Mucosa of descending colon (tissue), 3 donors: ENCODE data around the gene SLC38A1. TPM values are rescaled to one million over a fixed set of nuclear protein-coding genes. Genes with fewer than 3 reads are reported as not detected.

Experiments used
- ATAC-seq: fragments of 200-7000 bp; cut with Tn5 transposase; one replicate; pipeline ENCODE4 v1.9.1; 2020; ENCODE audit warnings: mild to moderate bottlenecking, moderate library complexity
- DNase-seq, 3 donors: peaks; one replicate each; pipeline ENCODE4 v3.0.0-alpha.2; 2020
- H3K36me3 ChIP-seq: fragments of 200-600 bp; one replicate; pipeline ENCODE4 v1.8.0; 2021; ENCODE audit warnings: low read depth, mild to moderate bottlenecking
- H3K4me1 ChIP-seq: fragments of 200-600 bp; one replicate; pipeline ENCODE4 v1.8.0; 2021; ENCODE audit warnings: low read depth, mild to moderate bottlenecking
- H3K4me3 ChIP-seq: fragments of 200-600 bp; one replicate; pipeline ENCODE4 v1.8.0; 2021; ENCODE audit warnings: mild to moderate bottlenecking
- H3K9me3 ChIP-seq: fragments of 200-600 bp; one replicate; pipeline ENCODE4 v1.8.0; 2021; ENCODE audit warnings: mild to moderate bottlenecking
- intact Hi-C, 2 donors: fragments of 100-400 bp; cut with DNase I in 1 of 2; cut with micrococcal nuclease in 1 of 2; formaldehyde crosslinking; loops; one replicate each; pipeline versions ENCODE4 v1.11.0 to v1.11.1; 2022; cut with DNase I, micrococcal nuclease
- total RNA-seq, 3 donors: library from RNA; stranded (reverse); fragmentation: NEBNext Ultra II Directional in 2 of 3; extraction: Animal tissue kit (Norgen Biotek cat#: 25700) in 2 of 3; gene quantifications; one replicate each; pipeline versions ENCODE4 v1.2.1 to v1.2.4, GENCODE V29; 2021 to 2023
- TF ChIP-seq, protein P1 (sequence below): fragments of 200-600 bp; IDR thresholded peaks from one replicate; pipeline ENCODE4 v1.8.0; 2022; ENCODE audit warnings: antibody characterized with exemption, mild to moderate bottlenecking
- donor health status: DM: no; HTN: no; CAD: no; lungs with moderate emphysema.
- donor health status: DM: no; HTN: no; CAD: no.
- donor health status: DM: no; HTN: yes; CAD: no.

SLC38A1 gene
- total RNA-seq, 3 donors from 2014 or later, result 116 to 157 (median 132) TPM

DNA sequence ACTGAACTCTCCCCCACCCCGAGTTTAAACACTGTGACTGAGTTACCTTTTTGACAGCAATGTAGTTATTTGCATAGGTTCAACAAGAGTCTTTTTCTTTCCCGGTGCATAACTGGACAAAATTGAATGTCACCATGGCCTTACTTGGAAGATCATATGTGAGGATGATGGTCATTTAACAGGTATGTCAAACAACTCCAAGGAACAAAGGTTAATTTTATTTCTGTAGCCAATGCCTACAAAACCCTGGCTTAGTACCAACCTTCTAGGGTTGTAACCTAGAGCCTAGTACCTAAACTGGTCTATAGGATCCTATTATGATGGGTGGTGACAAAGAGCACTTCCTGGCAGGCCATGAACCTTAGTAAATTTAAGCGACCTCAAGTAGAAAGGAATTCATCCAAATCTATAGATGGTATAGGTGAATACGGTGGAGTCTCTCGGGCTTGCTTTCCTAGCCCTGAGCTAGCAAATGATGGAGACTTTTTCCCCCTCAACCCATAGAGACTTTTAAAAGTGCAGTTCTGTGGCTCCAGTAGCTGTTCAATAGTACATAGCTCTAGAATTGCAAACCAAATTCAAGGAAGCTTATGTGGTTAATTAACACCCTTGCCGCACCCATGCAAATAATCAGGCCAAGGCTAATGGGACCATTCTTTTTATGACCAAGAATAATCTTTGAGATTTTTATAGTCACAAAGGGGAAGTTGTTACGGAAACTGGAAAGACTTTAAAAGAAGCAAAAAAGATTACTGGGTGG lies 89.0 kb downstream of the SLC38A1 start:
- Histone ChIP-seq H3K4me3 (no peak overlapping the region), H3K9me3 (no peaks in the 10 kb centered on the region), H3K4me1 (peaks cover 15% of the 10 kb centered on the region), H3K36me3 (no peaks in the 10 kb centered on the region)
- DNase-seq (peak in 1 of 3 donors; percentile 76), ATAC-seq (peak; percentile 94)
- intact Hi-C loops, result no loop called here
- TF ChIP-seq, protein P1, sequence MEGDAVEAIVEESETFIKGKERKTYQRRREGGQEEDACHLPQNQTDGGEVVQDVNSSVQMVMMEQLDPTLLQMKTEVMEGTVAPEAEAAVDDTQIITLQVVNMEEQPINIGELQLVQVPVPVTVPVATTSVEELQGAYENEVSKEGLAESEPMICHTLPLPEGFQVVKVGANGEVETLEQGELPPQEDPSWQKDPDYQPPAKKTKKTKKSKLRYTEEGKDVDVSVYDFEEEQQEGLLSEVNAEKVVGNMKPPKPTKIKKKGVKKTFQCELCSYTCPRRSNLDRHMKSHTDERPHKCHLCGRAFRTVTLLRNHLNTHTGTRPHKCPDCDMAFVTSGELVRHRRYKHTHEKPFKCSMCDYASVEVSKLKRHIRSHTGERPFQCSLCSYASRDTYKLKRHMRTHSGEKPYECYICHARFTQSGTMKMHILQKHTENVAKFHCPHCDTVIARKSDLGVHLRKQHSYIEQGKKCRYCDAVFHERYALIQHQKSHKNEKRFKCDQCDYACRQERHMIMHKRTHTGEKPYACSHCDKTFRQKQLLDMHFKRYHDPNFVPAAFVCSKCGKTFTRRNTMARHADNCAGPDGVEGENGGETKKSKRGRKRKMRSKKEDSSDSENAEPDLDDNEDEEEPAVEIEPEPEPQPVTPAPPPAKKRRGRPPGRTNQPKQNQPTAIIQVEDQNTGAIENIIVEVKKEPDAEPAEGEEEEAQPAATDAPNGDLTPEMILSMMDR, result no peak

DNA sequence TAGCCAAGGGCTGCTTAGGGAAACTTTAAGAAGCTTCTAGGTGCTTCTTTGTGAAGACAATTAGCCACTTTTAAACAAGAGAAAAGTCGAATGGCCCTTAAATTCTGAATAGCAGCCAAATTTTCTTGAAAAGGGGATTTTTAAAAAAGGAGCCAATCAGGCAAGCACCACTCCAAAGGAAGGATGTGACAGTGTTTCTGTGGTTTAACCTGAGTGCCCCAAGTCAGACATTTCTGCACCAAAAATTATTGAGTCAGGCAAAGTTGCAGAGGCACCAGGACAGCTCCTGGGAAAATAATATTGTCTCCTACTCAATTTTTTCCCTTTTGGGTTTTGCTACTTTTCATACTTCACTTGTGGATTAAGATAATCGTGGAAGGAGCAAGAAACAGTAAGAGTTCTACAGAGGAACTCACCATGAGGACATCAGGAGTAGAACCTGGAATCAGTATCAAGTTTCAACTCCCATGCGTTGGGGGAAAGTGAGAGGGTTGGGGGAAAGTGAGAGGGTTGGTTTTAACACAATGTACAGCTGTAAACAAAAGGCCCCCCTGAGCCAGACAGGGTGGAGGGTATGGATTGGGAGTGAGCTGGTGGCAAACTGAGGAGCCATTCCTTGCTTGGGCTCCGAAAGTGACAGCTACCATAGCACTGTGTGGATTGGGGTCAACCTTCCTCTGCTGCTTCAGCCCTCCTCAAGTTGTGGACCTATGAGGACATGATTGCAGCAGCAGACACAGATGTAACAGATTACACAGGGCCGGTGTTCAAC lies 90.8 kb downstream of the SLC38A1 start:
- no peaks in the 10 kb centered on the region for H3K36me3 ChIP-seq
- intact Hi-C loops, result no loop called here
- no peak for ATAC-seq
- peaks cover 15% of the 10 kb centered on the region for H3K4me1 ChIP-seq
- no peak overlapping the region for H3K4me3 ChIP-seq
- TF ChIP-seq, protein P1, result no peak
- H3K9me3 ChIP-seq, result no peaks in the 10 kb centered on the region
- no peak for DNase-seq

DNA sequence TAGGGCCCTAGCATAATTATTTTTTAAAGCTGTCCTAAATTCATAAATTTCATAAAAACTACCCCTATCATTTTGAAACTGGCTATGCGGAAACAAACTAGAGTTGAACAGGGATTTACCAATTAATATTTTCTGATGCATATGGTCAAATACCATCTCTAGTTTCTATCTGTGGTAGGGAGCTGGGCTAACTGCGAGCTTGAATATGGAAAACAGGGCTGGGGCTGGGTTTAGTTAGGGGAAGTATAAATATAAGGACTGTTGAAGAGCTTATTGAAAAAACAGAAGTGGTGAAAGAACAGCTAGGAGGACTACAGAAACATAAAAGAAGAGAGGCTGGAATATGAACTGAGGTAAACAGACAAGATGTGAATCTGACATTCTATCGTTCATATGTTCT lies 91.8 kb downstream of the SLC38A1 start:
- no peaks in the 10 kb centered on the region for H3K36me3 ChIP-seq
- TF ChIP-seq, protein P1, result no peak
- intact Hi-C loops, result no loop called here
- H3K4me3 ChIP-seq, result no peak overlapping the region
- DNase-seq (no peak), ATAC-seq (no peak)
- peaks cover 15% of the 10 kb centered on the region for H3K4me1 ChIP-seq
- no peaks in the 10 kb centered on the region for H3K9me3 ChIP-seq

DNA sequence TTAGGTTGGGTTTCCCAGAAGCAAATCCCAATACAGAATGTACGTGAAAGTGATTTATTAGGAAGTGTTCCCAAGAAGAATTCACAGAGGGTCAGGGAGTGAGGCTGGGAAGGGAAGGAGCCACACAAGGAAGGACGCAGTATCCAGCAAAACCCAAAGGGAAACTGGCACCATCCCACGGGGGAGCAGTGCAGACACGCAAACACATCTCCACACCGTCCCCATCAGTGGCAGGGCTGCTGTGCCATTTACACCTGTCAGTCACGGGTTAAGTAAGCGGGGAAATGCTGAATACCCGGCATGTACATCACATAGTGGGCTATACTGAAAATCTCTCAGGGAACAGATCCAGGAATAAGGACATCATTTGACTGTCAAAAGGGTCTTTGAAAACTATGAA lies 93.9 kb downstream of the SLC38A1 start:
- ATAC-seq, result no peak
- TF ChIP-seq, protein P1, result no peak
- H3K4me1 ChIP-seq, result peaks cover 7% of the 10 kb centered on the region
- no peak overlapping the region for H3K4me3 ChIP-seq
- H3K9me3 ChIP-seq, result no peaks in the 10 kb centered on the region
- no peak for DNase-seq
- H3K36me3 ChIP-seq, result no peaks in the 10 kb centered on the region
- intact Hi-C loops, result no loop called here

DNA sequence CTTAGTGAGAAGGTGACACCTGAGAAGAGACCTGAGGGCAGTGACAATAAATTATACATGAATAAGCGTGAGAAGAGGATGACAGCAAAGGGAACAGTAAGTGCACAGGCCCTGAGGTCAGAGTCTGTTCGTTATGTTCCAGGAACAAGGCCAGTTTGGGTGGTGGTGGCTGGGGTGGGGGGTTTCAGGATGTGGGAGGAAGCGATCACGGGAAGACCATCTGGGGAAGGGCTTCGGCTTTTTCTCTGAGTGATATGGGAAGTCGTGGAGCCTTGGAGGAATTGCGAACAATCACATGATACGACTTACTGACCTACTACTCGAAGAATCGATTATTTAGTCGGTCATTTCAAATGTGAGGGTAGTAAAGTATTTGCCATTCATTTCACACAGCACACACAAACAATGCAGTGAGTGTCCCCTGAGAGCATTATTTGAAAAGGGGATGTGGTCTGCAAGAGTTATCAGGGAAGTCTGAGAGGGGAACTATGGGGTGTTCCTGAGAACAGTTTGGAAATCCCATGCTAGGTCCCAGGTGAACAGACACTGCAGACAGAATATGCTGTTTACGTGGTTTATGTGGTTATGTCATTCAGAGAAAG lies 94.7 kb downstream of the SLC38A1 start:
- Histone ChIP-seq H3K4me3 (no peak overlapping the region), H3K36me3 (no peaks in the 10 kb centered on the region), H3K9me3 (no peaks in the 10 kb centered on the region), H3K4me1 (peaks cover 5% of the 10 kb centered on the region)
- TF ChIP-seq, protein P1, result no peak
- DNase-seq, result no peak
- no peak for ATAC-seq
- intact Hi-C loops, result no loop called here
